IPS DF 4.7 (cell line): ENCODE data around the gene BBS9.

Experiments used
- DNase-seq: peaks from one replicate; pipeline ENCODE4 v3.0.0-alpha.2; 2013; ENCODE audit warnings: low spot score; ENCODE audit errors: extremely low read depth

The BBS9 gene

DNA sequence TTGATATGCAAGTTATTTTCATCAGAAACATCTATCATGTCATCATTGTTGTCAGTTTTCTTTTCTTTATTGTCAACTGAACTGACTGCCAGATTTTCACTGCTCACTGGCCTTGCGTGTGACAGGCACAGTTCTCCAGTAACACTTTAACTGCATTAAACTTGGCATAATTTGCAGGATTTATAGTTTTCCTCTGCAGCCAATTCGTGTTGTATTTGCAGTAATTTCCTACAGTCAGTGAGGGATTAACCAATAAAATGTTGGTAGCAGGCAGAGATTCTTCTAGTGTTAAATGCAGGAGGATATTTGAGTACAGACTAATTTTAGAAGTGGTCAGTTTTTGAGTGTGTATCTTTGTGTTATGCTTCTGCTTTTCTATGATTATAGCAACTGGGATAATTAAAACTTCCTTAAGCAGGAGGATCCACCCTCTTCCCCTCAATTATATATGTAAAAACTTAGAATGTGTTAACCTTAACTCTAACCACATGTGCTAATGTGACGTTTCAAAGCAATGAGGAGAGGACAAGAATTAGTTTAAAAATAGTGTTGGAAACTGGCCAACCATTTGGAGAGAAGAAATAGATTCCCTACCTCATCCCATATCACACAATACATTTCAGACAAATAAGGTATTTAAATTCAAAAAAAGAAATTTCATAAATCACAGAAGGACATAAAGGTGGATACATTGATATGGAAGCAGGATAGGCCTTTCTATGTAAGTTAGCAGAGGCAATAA lies 410.5 kb downstream of the BBS9 start:
- DNase-seq = no peak

DNA sequence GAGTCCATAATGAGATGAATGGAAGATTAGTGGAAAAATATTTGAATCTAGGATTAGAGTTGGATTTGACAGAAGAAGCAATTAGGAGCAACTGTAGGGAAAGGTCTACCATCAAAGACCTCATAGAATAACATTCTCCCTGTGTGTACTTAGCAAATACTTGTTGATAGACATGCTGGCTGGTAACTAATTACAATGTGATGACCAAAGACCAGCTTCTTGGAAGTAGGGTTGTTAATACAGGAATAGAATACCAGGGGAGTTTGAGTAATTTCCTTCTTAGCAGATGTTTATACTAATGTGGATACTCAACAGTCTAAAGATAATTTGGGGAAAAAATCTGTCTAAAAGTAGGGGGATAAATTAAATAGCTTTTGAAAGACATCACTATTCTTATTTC lies 418.5 kb downstream of the BBS9 start:
- DNase-seq = no peak

DNA sequence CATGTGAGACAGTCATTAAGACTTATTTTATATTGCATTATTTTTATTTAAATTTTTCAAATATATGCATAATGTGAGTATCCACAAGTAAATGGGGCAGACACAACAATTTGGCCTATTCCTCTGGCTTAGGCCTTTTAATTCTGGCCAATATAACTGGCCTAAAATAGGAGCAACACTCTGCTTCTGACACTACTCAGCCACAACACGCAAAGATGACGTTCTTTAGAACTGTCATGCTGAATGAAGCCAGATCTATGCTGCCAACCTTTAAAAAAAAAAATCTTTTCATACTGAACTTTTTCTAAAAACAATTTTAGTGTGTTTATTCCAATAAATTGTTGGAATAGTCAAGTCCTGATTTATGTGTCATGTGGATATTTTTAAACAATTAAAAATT lies 421.0 kb downstream of the BBS9 start:
- DNase-seq = no peak

DNA sequence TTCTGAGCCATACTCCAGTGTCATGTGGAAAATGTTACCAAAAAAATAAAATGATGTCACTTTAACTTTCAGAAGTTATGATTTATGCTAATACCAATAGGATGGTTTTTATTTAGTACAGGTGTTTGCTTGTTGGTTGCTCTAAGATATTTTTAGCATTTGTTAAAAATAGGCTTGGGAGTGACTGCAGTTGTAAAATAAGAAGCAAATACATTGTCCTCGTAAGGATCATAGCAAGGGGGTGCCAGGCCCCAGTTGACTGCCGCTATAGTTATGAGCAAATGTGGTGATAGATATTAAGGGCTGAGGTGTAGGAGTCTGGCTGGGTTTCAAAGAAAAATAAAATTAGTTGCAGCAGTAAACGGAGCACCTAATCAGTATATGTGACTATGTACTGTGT lies 421.6 kb downstream of the BBS9 start:
- DNase-seq = no peak

DNA sequence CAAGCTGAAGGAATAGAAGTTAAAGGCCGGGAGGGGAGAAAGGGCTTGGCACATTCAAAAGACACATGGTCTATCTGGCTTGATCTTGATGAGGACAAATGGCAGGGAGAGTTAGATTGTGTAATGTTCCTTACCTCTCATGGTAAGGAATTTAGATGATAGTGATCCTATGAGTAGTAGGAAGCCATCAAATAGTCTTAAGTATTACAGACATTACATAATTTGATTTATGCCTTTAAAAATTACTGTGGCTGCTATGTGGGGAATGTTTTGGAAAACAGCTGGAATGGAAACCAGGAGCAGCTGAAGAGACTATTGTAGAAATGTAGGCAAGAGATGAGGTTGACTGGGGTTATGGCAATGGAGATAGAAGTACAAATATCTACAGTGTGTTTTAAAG lies 424.7 kb downstream of the BBS9 start:
- no peak for DNase-seq

DNA sequence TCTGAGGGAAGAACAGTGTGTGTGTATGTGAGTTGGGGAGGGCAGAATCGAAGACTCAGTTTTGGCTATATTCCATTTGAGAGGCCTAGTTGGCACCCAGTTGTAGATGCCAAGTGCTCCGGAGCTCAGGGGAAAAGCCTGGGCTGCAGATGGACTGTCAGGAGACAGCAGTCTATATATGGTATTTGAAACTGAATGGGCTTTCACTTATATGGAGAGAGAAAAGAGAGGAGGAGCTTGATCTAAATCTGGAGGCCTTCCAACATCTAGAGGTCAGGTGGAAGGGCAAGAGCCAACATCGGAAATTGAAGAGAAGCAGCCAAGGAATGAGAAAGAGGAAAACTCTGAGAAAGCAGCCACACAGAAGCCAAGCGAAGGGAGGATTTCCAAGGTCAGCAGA lies 425.2 kb downstream of the BBS9 start:
- DNase-seq = no peak

DNA sequence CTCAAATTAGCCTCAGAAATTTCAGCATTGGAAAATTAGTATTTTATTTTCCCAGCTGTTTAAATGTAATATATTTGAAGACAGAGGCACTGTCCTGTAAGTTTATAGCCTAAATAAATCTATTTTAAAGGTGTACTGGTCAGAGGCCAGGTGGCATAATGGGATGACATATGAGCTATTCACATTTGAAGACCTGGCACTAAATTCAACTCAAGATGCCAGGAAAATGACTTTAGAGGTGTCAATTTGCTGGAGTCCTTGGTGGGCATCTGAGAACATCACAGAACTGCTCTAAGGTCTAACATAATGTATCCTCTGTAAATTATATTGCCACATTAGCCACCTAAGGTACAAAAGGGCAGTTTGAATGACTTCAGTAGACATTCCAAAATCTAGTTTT lies 427.1 kb downstream of the BBS9 start:
- DNase-seq = no peak

DNA sequence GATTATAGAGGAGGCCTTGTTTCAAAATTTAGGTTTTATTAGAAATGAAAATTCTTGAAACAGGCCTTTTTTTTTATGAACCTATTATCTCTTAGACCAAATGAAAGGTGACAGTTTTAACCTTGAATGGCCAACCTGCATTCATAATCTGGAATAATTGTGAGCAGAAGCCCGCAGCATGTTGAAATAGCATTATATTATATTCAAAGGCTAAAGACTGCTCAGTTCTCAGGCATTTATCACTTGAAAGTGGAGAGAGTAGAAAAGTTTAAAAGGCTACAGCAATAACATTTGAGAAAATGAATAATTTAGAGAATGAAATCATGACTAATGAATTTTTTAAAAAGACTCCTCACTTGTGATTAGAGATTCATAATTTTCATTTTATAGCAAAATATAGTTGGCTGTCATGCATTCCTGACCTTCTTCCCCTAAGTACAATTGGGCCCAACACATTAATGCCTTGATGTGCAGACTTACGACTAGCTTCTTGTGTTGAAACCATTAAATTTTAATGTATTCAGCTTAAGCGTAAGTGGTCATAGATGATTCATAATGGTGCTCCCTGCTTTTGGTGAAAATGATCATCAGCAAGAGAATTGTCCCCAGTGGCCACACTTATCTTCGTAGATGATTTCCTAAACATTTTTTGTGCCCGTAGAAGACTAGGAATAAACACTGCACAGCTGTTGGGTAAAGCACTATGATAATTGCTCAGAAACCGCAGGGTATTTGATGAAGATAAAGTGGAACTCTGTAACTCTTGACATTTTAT lies 429.4 kb downstream of the BBS9 start:
- DNase-seq = no peak

DNA sequence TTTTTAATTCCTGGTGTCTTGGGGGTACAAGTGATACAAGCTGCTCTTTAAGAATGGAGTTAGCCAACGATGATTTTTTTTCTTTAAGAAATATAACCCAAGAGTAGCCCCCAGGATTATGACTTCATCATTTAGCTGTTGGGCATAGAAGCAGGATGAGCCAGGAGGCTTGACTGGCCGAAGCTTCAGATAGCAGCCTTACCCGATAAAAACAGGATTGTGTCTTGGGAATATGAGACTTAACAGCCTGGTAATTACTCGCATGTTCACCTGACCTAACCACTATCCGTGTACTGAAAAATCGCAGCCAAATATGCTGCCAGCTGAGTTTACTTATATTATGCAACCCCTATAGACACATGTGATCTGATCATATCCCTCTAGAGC lies 430.0 kb downstream of the BBS9 start:
- no peak for DNase-seq

DNA sequence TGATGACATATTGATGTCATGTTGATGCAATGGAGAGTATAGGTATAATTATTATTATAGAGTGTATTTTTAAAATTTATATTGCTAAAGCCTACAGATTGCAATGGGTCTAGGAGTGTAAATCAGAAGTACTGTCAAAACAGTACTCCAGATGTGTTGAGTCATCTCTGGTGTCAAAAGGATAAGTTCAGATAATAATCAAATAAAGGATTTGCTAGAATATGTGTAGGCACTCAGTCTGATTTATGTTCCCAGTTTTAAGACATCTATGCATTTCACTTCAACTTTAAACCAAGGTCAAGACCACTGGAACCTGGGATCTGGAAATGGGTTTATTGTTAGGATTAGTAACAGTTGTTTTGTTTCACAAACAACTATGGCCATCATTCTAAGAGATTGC lies 433.6 kb downstream of the BBS9 start:
- no peak for DNase-seq

DNA sequence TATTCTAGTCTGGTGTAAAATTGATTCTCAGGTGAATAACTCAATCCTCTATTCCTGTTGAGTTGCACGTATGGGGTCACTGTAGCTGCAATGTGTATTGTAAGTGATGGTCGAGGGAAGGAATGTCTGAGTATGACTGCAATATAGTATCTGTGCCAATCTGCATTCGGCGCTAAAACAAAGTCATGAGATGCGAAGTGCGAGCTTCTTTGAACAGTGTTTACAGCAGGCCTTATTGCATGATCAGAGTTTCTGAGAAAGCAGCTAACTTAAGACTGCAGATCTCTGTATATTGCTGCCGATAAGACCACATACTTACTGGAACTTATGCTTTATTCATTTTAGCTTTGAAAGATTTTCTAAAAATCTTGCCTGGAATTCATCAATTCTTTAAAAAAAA lies 434.3 kb downstream of the BBS9 start:
- DNase-seq = no peak

DNA sequence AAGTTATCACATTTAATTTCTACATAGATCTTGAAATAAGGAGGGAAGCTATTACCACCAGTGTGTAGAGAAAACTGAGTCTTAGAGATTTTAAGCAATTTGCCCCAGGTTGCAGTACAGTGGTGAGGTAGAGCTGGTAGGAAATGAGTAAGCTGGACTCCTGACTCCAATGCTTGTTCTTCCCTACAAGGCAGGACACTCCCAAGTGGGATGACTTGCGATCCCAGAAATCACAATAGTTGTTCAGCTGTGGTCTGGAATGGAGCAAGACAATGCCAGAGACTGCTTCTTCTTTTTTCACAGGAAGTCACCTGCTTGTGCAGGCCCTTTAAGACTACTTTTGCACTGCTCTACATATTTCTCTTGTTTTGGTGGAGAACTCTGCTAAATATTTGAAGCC lies 448.8 kb downstream of the BBS9 start:
- DNase-seq = no peak

DNA sequence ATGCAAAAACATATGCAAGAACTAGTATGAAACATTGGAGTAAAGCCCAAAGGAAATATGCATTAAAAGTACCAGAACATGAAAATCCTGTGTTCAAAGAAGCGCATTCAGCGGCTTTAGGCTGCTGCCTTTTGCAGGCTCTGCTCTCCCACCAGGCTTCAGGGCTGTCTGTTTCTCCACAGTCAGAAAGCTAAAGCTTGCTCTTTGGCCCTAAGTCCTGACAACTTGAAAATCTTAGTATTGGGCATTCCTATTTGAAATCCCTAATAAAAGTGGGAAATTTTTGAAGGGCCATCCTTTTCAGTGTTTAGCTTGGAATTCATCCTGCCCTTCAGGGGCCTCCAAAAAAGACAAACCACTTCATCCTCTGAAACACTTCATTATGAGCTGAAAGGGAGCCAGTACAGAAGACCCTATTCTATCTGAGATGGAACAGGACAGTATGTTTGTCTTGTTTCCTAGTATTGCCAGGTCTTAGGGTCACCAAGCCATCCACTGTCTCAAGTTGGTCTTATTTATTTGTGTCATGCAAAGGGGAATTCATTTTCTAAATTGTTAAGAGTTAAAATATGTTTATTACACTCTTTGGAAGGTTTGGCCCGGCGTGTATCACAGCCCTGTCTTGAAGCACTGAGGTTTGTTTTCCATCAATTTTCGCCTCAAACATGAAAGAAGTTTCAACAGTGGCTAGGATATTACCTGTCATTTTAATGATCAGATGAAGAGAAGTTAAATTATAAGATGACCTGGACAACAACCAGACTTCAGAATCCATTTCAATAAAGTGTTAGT lies 449.7 kb downstream of the BBS9 start:
- no peak for DNase-seq

DNA sequence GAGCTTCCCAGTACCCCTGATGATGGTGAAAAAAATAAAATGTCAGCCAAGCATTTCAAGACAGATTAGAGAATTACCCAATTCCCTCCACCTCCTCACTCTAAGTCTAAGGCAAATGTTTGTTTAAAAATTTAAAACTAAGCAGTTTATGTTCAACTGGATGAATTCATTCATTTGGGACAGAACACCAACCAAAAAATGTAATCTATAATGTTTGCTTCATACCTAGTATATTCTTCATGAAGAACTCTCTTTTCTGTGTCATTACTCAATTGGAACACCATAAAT lies 450.3 kb downstream of the BBS9 start:
- DNase-seq = no peak

DNA sequence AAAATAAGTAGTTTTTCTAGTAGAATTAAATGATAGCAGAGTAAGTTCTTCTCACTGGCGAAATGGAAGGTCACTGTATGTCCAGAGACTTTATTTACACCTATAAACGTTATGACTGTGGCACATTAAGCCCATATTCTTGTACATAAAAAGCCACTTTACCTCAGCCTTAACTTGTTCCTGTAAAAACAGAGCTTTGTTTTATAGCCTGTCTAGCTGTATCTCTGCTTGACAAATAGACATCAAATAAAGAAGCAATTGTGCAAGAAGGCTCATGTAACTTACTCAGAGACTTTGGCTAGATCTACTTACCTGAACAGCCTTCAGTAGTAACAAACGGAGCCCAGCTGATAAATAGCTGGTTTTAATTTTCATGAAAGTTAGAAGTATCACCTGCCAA lies 451.9 kb downstream of the BBS9 start:
- no peak for DNase-seq

DNA sequence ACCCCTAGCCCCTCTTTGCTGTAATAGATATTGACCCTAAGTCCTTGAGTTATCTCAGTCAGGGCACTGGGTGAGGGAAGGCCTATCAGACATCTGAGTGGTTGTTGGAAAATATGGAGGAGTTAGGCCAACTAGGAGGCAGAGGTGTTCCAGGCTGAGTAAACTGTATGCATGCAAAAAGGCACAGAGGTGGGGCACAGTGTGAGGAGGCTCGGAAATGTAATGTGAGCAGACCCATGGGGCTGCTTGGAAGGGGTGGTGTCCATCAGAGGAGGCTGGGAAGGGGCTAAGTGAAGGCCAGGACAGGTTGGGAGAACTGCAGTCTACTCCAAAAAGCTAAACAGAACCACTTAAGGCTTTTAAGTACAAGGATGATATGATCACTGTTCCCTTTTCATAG lies 452.7 kb downstream of the BBS9 start:
- DNase-seq = no peak

DNA sequence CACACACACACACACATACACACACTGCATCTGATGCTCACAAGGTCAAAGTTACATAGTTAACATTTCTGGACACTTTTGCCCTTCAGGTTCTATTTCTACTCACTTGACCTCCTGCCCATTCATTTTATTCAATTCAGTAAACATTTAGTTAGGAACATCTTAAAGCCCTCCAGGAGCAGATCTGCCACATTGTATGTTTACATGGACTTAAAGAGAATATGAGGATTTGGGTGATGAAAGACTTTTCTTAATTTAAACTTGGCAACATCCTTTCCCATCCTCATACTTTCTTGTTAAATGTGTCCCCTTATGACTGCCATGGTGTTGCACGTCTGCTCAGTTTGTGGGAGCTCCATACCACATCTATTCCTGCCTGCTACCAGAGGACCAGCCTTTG lies 453.2 kb downstream of the BBS9 start:
- no peak for DNase-seq

DNA sequence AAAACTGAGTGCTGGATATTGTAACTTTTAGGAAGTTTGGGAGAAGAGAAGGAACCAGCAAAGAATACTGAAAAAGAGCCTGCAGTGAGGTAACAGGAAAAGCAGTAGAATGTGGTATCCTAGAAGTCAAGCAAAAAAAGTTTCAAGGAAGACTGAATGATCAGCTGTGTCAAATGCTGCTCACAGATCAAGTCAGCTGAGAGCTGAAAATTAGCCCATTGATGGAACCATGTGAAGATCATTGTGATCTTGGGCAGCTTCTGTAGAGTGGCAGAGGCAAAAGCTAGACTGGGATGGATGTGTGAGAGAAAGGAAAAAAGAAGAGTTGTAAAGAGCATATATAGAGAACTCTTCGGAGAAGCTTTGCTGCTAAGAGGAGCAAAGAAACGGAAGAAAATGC lies 460.5 kb downstream of the BBS9 start:
- DNase-seq = no peak

DNA sequence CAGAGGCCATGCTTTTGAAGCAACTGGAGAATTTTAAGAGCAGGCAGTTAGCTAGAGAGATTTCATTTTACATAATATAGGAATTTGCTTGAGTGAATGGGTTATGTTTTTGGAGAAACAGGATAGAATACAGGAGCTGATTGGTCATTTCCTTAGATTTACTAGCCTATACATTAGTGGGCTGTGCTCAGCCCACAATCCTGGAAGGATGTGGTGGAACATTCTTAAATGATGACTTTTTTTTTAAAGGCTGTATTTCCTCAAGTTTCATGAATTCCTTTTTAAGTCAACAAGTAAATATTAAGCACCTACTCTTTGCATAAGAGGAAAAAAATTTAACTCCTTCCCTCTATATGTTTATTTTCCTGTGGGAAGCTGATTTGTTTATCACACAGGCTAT lies 461.6 kb downstream of the BBS9 start:
- no peak for DNase-seq

DNA sequence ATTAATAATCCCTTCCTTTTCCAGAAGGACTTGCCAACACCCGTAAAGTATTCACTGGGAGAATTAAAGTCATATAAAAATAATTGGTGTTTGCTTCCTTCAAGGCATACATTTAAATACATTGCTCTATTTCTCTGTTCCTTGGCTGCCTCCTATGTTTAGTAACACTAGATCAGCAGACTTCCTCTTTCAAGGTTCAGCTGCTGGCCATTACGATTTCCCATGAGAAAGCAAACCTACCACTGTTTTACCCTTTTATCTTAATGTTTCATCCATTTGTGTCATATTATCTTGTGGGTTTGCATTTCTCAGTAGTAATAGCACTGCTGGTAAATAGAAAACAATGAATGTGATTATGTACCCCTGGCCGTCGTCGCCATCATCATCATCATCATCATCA lies 462.1 kb downstream of the BBS9 start:
- DNase-seq = no peak

DNA sequence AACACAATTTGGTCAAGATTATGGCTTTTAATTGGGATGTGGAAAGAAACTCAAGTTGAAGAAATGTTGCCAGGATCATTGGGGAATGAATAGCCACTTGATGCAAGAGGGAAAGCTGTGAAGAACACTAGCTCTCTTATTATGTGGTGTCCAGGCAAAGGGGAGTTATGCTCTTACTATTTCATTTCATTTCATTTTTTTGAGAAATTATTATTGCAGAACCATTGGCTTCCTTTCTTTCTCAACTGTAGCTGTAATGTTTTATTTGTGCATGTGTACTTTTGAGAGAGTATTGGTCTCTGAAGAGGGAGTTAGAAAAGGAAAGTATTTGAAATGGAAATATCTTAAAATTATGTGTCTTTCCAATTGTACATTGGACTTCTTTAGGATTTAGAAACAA lies 463.4 kb downstream of the BBS9 start:
- DNase-seq = no peak

DNA sequence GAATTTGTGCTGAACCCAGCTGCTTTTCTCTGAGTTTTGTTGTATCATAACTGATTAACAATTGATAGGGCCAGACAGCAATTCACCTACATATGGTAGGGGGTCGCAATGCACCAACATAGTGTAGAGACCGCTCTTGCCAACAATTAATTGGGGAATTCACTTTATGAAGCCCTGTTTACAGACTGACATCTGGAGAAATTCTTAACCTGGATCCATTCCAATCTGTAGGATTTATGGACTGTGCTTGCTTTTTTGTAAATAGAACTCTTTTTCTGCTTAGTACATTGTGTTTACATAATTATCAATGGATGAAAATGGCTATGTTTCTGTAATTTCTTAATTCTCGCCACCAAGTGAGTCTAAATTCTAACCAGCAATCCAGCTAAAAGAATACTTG lies 464.2 kb downstream of the BBS9 start:
- DNase-seq = no peak

DNA sequence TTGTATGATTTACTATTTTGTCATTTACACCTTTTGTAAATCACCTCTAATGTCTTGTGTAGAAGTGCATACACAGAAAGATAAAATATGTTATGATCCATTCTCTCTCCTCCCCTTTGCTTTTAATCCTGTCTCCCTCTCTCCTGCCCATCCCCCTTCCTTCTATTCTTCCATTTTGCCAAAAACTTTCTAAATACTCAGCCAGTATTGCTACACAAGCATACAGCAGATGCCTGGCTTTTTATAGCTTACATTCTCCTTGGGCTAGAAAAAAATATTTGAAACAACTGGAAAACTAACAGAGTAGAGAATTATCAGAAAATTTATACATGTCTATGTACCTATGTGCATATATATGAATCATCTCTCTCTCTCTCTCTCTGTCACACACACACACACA lies 467.3 kb downstream of the BBS9 start:
- DNase-seq = no peak
